ENCODE measurements around the gene ATRN.

Gene ATRN

DNA sequence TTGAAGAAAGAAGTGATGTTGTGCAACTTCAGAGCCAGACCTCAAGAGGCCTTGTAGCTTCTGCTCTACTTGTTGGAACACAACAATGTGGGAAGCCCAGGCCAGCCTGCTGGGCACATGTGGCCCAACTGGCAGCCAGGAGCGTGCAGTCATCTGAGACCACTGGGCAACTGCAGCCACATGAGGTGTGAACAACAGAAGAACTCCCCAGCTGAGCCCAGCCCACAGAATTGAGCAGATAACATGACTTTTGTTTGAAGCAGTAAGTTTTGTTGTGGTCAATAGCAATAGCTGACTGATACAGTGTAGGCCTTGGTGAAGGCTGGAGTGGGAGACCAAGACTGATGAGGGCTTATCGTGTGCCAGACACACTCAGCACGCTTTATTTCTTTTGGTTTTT, 219.6 kb downstream of the ATRN start:
- H3K4me2 ChIP-seq (ENCODE audit: low read depth, low read length, poor library complexity, severe bottlenecking) = no peak overlapping the region
- no peak overlapping the region for H2AFZ ChIP-seq (ENCODE audit: low read length)
- no peak overlapping the region for H3K4me3 ChIP-seq (ENCODE audit: low read length, poor library complexity, severe bottlenecking)
- H4K20me1 ChIP-seq (ENCODE audit: insufficient read depth, low read length, poor library complexity, severe bottlenecking) = no peaks in the 10 kb centered on the region
- no peaks in the 10 kb centered on the region for H3F3A ChIP-seq (ENCODE audit: low read depth)
- no peaks in the 10 kb centered on the region for H3K9me3 ChIP-seq (ENCODE audit: insufficient read depth, low read depth, low read length)
- H3K9ac ChIP-seq (ENCODE audit: low read depth, low read length, poor library complexity, severe bottlenecking) = no peak overlapping the region
- H3K27me3 ChIP-seq (ENCODE audit: insufficient read depth, low read length, poor library complexity, severe bottlenecking) = no peaks in the 10 kb centered on the region
- H3K9me2 ChIP-seq (replicated peaks; ENCODE audit: low read depth, low read length) = no peaks in the 10 kb centered on the region
- TF ChIP-seq, protein P1, sequence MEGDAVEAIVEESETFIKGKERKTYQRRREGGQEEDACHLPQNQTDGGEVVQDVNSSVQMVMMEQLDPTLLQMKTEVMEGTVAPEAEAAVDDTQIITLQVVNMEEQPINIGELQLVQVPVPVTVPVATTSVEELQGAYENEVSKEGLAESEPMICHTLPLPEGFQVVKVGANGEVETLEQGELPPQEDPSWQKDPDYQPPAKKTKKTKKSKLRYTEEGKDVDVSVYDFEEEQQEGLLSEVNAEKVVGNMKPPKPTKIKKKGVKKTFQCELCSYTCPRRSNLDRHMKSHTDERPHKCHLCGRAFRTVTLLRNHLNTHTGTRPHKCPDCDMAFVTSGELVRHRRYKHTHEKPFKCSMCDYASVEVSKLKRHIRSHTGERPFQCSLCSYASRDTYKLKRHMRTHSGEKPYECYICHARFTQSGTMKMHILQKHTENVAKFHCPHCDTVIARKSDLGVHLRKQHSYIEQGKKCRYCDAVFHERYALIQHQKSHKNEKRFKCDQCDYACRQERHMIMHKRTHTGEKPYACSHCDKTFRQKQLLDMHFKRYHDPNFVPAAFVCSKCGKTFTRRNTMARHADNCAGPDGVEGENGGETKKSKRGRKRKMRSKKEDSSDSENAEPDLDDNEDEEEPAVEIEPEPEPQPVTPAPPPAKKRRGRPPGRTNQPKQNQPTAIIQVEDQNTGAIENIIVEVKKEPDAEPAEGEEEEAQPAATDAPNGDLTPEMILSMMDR (conservative IDR thresholded peaks at IDR 0.05; ENCODE audit: low read length) = no peak
- TF ChIP-seq EZH2phosphoT487 (IDR thresholded peaks at IDR 0.05; ENCODE audit: borderline replicate concordance) = no peak
- H3K36me3 ChIP-seq (ENCODE audit: insufficient read depth, low read length) = no peaks in the 10 kb centered on the region
- no peaks in the 10 kb centered on the region for H3K4me1 ChIP-seq (ENCODE audit: insufficient read depth, low read length, poor library complexity, severe bottlenecking)
- H3K79me2 ChIP-seq (ENCODE audit: insufficient read depth, low read length) = no peaks in the 10 kb centered on the region

GRCh38 chr20:3691306-3691705, 220.5 kb downstream of the ATRN start:
- H3K9me3 ChIP-seq (ENCODE audit: insufficient read depth, low read depth, low read length) = no peaks in the 10 kb centered on the region
- H2AFZ ChIP-seq (ENCODE audit: low read length) = no peak overlapping the region
- no peak for TF ChIP-seq EZH2phosphoT487 (IDR thresholded peaks at IDR 0.05; ENCODE audit: borderline replicate concordance)
- TF ChIP-seq, protein P1 (conservative IDR thresholded peaks at IDR 0.05; ENCODE audit: low read length) = no peak
- no peak overlapping the region for H3K4me3 ChIP-seq (ENCODE audit: low read length, poor library complexity, severe bottlenecking)
- H3K9me2 ChIP-seq (replicated peaks; ENCODE audit: low read depth, low read length) = no peaks in the 10 kb centered on the region
- no peaks in the 10 kb centered on the region for H3K27me3 ChIP-seq (ENCODE audit: insufficient read depth, low read length, poor library complexity, severe bottlenecking)
- H3F3A ChIP-seq (ENCODE audit: low read depth) = no peaks in the 10 kb centered on the region
- no peak overlapping the region for H3K9ac ChIP-seq (ENCODE audit: low read depth, low read length, poor library complexity, severe bottlenecking)
- no peak overlapping the region for H3K4me2 ChIP-seq (ENCODE audit: low read depth, low read length, poor library complexity, severe bottlenecking)
- H3K4me1 ChIP-seq (ENCODE audit: insufficient read depth, low read length, poor library complexity, severe bottlenecking) = no peaks in the 10 kb centered on the region
- H3K79me2 ChIP-seq (ENCODE audit: insufficient read depth, low read length) = no peaks in the 10 kb centered on the region
- no peaks in the 10 kb centered on the region for H4K20me1 ChIP-seq (ENCODE audit: insufficient read depth, low read length, poor library complexity, severe bottlenecking)
- H3K36me3 ChIP-seq (ENCODE audit: insufficient read depth, low read length) = no peaks in the 10 kb centered on the region

- TF ChIP-seq, protein P1 (conservative IDR thresholded peaks at IDR 0.05; ENCODE audit: low read length) = no peak
- TF ChIP-seq EZH2phosphoT487 (IDR thresholded peaks at IDR 0.05; ENCODE audit: borderline replicate concordance) = no peak
- Histone ChIP-seq H2AFZ (ENCODE audit: low read length) (no peak overlapping the region), H3K4me3 (ENCODE audit: low read length, poor library complexity, severe bottlenecking) (no peak overlapping the region), H4K20me1 (ENCODE audit: insufficient read depth, low read length, poor library complexity, severe bottlenecking) (no peaks in the 10 kb centered on the region), H3K36me3 (ENCODE audit: insufficient read depth, low read length) (no peaks in the 10 kb centered on the region), H3K27me3 (ENCODE audit: insufficient read depth, low read length, poor library complexity, severe bottlenecking) (no peaks in the 10 kb centered on the region), H3K4me1 (ENCODE audit: insufficient read depth, low read length, poor library complexity, severe bottlenecking) (no peaks in the 10 kb centered on the region), H3K9me2 (replicated peaks; ENCODE audit: low read depth, low read length) (no peaks in the 10 kb centered on the region), H3K9ac (ENCODE audit: low read depth, low read length, poor library complexity, severe bottlenecking) (no peak overlapping the region), H3K79me2 (ENCODE audit: insufficient read depth, low read length) (no peaks in the 10 kb centered on the region), H3F3A (ENCODE audit: low read depth) (no peaks in the 10 kb centered on the region), H3K4me2 (ENCODE audit: low read depth, low read length, poor library complexity, severe bottlenecking) (no peak overlapping the region), H3K9me3 (ENCODE audit: insufficient read depth, low read depth, low read length) (no peaks in the 10 kb centered on the region)
These were observed 221.1 kb downstream of the ATRN start for GRCh38 chr20:3691897-3692296.

Measured in Loucy (cell line).